SK-N-SH (cell line): ENCODE data around the gene RNGTT.

Experiments used
- CTCF ChIP-seq: fragments of 200-600 bp; sonication (generic); IDR thresholded peaks from 2 replicates; pipeline ENCODE4 v1.6.1; 2017; ENCODE audit warnings: antibody characterized with exemption, mild to moderate bottlenecking, moderate library complexity
- PBX3 ChIP-seq: IDR thresholded peaks from 2 replicates; pipeline ENCODE4; 2012
- REST ChIP-seq: IDR thresholded peaks from 2 replicates; pipeline ENCODE4 v1.6.1; 2012; ENCODE audit warnings: mild to moderate bottlenecking, low read depth, low read length, moderate library complexity

GRCh38 chr6:88780714-88781389 lies 182.6 kb downstream of the RNGTT start:
- TF ChIP-seq CTCF (peak; percentile 85), REST (no peak), PBX3 (no peak)
